GM19395 (cell line): ENCODE results near the gene LCNL1.

Experiments
- ATAC-seq: cut with Tn5 transposase; IDR thresholded peaks from one replicate; pipeline ENCODE4 v1.9.1; 2021; ENCODE audit warnings: mild to moderate bottlenecking, moderate library complexity; ENCODE audit not compliant: unreplicated experiment

The LCNL1 gene

GRCh38 chr9:136982232-136983051 lies at the start of gene LCNL1:
TSS of gene LCNL1 (plus strand) at chr9:136982993. CDS start at chr9:136983587, 594 bp downstream.
- ATAC-seq = no peak

- no peak for ATAC-seq
These were observed 48.5 kb upstream of the LCNL1 start for GRCh38 chr9:136934277-136934676.

DNA sequence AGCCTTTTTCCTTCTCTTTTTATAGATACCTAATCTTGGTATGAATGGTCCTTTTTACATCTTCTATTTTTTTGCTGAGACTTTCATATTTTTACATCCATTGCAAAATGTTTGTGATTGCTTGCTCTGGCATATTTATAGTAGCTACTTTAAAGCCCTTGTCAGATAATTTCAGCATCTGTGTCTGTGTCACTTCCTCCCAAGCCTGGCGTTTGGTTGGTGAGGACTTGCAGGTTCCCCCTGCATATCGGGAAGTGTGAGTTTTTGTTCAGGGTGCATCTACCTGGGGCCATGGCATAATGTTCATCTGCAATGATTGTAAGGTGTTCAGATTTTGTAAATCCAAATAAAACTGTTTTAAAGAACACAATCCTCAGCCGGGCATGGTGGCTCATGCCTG lies 47.1 kb upstream of the LCNL1 start:
- ATAC-seq = no peak

DNA sequence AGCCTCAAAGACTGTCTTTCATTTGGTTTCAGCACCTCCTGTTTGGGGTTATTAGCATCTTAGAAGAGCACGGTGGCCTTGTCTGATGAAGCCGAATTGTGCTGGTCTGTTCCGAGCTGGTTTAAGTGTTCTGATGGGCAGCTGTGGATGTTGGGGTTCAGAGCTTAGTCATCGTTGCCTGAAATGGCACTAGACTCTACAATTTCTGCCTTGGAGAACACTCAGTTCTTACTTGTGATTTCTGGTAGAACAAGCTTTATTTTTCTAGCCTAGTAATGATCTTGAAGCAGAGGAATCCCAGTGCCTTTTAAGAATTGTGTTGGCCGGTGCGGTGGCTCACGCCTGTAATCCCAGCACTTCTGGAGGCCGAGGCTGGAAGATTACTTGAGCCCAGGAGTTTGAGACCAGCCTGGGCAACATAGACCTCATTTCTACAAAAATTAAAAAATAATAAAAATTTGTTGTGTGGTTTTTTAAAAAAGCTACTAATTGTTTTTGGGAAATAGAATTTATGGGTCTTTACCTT lies 46.1 kb upstream of the LCNL1 start:
- ATAC-seq = no peak

DNA sequence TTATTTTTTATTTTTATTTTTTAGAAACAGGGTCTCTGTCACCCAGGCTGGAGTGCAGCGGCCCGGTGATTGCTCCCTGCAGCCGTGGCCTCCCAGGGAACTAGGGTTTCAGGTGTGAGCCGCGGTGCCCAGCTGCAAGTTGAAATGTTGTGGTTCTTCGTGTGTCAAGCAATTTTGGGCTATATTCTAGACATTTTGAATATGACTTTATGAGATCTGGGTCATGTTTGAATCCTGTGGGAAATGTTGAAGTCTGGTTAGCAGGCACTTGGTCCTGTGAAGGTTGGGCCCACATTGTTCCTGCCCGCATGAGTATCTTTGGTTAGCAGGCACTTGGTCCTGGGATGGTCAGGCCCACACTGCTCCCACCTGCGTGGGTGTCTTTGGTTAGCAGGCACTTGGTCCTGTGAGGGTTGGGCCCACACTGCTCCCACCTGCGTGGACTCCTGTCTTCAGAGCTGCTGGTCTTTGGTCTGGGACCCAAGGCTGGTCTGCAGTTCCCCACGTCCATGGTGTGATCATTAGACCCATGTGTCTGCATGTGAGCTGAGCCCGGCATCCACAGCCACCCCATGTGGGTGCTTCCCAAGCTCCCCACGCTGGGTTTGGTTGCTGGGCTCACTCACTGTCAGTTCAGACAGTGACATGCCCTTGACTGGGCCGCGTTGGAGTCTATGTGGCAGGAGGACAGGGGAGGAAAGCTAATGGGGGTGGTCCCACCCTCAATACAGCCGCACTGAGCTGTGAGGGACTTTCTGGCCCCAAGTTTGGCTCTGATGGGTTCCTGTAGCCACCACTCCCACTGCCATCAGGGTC lies 45.4 kb upstream of the LCNL1 start:
- ATAC-seq = no peak

DNA sequence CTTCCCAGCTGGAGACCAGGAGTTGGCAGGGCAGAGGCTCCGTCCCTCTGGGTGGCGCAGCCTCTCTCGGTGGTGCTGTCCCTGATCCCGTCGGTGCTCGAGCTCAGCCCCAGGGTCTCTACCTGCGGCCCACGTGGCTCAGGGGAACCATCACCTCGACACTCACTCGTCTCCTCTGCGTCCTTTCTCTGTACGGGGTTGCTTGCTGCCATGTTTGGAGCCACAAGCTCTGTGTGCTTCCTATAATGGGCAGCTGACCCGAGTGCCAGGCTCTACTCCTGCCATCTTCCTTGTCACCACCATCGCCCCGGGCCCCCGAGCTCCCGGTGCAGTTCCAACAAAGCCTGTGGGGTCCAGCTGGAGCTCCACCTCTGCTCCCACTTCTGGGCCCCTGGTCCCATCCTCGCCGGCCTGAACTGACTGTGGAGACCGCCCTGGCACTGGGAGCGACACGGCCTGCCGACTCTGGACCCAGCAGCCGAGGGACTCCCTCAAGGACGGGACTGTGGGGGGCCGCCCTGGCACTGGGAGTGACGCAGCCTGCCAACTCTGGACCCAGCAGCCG lies 43.3 kb upstream of the LCNL1 start:
- no peak for ATAC-seq

GRCh38 chr9:136939996-136940525 lies 42.7 kb upstream of the LCNL1 start:
- no peak for ATAC-seq

DNA sequence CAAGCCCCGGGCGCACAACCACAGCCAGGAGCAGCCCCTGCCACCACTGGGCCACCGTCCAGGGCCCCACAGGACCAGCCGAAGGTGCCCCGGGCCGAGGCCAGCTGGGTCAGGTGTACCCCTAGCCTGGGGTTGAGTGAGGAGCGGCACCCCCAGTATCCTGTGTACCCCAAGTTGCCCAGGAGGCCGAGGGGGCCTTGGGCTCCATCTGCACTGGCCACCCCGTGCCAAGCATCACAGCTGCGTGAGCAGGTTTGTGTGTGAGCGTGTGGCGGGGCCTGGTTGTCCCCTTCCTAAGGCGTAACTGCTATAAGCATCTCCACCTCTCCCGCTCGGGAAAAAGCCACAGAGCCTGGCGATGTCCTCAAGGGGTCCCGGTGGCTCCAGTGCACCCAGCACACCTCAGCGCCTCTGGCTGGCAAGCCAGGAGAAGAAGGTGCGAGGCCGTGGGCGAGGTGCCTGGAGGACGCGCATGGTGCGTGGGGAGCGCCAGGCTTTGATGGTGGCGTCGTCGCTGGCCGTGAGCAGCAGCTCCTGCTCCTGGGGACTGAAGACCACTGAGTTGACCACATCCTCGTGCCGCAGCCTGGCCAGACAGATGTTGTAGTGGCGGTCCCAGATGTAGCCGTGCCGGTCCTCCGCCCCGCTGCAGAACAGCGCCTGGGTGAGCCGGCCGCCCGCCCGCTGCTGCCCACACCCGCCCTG lies 42.1 kb upstream of the LCNL1 start:
- ATAC-seq = no peak

DNA sequence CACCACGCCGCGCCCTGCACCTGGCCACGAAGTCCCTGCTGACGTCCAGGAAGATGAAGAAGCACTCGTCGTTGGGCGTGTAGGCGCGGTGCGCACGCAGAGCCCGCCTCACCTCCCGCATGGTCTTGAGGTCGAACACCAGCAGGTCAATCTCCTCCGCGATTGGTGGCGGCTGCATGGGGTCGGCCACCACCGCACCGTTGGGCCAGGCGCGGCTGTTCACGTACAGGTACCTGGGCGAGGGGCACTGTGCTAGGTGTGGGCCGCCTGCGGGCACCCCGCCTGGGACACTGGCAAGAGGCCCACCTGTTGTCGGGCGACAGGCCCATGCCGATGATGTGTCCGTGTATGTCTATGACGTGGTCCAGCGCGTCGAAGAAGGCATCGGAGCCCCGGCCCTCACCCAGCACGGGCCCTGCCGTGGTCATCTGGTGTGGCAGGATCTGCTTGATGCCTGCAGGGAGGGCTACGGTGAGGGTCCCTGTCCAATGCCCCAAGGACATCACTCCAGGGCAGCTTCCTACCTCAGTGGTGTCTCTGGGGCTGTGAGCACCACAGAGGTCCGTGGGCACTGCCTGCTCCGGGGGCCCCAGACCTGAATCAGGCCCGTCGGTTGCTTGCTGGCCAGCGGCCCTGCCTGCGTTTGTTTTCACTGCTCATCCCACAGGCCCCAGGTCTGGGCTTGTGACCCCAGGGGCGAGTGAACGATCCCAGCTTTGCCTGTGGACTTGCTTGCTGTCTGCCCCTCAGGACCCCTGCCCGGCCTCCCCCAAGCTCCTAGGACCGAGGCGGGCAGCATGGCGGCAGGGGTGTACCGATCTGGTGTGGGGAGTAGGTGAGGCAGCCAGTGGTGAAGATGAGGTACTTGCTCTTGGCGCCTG lies 41.3 kb upstream of the LCNL1 start:
- no peak for ATAC-seq

DNA sequence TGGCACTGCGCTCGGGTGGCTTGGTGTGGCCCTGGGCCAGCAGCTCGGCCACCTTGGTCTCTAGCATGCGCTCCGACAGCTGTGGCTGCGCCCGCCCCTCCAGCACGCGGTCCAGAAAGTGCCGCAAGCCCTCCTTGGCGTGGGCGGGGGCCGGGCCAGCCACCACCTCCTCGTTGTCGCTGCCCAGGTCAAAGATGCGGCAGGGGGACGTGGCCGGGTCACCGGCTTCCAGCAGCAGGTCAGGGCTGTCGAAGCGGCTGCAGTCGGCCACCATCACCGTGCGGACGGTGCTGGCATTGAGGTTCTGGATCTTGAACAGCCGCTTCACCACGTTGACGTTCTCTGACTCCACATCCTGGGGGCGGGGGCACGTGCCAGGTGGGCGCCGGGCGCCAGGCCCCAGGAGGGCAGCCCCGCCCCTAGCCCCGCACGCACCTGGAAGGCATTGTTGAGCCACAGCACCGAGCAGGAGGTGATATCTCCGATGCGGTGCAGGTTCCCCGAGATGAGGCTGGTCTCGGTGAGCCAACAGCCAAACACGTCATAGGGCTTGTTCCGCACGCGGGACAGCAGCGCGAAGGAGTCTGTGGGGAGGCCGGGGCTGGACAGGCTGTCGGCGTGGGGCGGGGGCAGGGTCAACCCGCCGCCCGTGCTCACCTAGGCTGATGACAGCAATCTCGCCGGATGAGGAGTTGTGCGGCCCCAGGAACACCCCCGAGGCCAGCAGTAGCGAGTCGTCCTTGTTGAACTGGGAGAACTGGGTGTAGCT lies 40.5 kb upstream of the LCNL1 start:
- no peak for ATAC-seq

GRCh38 chr9:136942881-136943230 lies 39.9 kb upstream of the LCNL1 start:
- ATAC-seq = no peak

DNA sequence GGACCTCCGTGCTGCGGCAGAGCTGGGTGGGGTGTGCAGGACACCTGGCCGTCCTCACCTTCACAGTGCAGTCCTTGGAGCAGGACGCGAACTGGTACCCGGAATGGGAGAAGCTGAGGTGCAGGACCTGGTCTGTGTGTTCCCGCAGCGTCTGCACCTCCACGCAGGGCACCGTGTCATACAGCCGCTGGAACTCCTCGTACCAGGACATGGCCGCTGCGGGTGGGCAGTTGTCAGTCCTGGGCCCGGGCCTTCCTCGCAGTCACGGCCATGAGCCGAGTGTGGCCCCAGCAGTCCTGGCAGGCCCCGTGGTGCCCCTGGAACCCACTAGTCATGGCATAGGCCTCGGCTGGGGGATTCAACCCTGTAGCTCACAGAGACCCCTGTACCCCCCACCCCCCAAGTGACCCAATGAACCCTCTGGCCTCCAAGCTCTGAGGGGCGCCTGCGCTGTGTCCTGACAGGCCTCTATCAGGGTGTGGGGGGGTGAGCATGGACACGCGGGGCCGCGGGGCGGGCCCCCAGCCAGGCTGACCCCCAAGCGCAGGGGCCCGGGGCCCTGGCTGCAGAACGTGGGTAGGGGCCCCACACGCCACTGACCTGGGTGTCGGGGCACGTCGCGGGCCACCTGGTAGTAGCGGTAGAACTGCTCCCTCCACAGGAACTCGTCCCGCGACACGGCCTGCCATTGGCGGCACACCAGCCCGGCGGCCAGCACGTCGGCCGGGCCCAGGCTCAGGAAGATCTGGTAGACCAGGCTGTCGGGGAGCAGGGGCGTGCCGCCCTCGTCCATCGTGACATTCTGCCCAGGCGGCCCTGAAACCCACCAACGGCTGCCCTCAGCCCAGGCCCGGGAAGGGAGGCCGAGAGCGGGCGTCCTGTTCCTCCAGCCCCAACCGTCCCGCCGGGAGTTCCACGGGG lies 39.2 kb upstream of the LCNL1 start:
- ATAC-seq = peak; percentile 28

GRCh38 chr9:136944212-136944518 lies 38.6 kb upstream of the LCNL1 start:
- ATAC-seq = peak; percentile 42

- ATAC-seq = peak; percentile 63
These were observed 38.1 kb upstream of the LCNL1 start, which contains the start of the genes C8G and FBXW5 for GRCh38 chr9:136944519-136945332. TSS of gene C8G (plus strand) at chr9:136945243. CDS start at chr9:136945321, 78 bp downstream. TSS of gene FBXW5 (minus strand) at chr9:136944738. CDS start at chr9:136944083, 655 bp downstream.

GRCh38 chr9:136945333-136946227 lies 37.2 kb upstream of the LCNL1 start:
- ATAC-seq = no peak
